ENCODE data around the gene IL34.

Gene IL34

DNA sequence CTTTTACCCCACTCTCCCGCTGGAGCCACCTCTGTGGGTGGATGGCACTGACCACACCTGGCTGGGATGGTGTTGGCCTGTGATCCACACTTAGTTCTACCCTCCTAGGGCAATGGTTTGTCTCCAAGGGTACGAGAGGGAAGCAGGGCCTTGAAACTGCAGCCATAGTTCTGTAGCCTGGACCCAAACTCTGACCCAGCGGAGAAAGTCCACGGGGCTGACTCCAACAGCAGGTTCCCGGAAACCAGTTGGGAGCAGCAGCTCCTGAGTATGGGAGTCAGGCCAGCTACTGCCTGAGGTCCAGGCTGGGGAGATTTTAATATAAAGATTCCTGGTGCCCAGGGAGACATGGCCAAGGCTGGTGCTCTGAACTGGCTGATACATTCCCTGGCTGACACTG, 63.1 kb downstream of the IL34 start:
- H3F3A ChIP-seq (ENCODE audit: insufficient read depth, low read length): no peaks in the 10 kb centered on the region
- no peaks in the 10 kb centered on the region for H3K4me1 ChIP-seq (ENCODE audit: insufficient read depth, low read length, severe bottlenecking)
- H3K9me2 ChIP-seq (ENCODE audit: low read depth, low read length): no peaks in the 10 kb centered on the region
- H3K79me2 ChIP-seq (ENCODE audit: insufficient read depth, low read length): no peaks in the 10 kb centered on the region
- no peaks in the 10 kb centered on the region for H4K20me1 ChIP-seq (ENCODE audit: insufficient read depth, low read length)
- H2AFZ ChIP-seq (ENCODE audit: low read length): no peak overlapping the region
- no peak overlapping the region for H3K9ac ChIP-seq (ENCODE audit: low read length)
- no peaks in the 10 kb centered on the region for H3K9me3 ChIP-seq (ENCODE audit: low read length)
- no peak overlapping the region for H3K27ac ChIP-seq (ENCODE audit: low read depth, low read length, poor library complexity, severe bottlenecking)
- no peaks in the 10 kb centered on the region for H3K27me3 ChIP-seq (ENCODE audit: insufficient read depth, low read length)
- no peaks in the 10 kb centered on the region for H3K36me3 ChIP-seq (ENCODE audit: insufficient read depth, low read length)
- H3K4me2 ChIP-seq (ENCODE audit: low read length): no peak overlapping the region
- H3K4me3 ChIP-seq (ENCODE audit: low read depth, low read length, poor library complexity, severe bottlenecking): no peak overlapping the region
- TF ChIP-seq EZH2 (IDR thresholded peaks at IDR 0.05; ENCODE audit: borderline replicate concordance, low read length) (no peak), CTCF (IDR thresholded peaks at IDR 0.05; ENCODE audit: low read length) (no peak)

DNA sequence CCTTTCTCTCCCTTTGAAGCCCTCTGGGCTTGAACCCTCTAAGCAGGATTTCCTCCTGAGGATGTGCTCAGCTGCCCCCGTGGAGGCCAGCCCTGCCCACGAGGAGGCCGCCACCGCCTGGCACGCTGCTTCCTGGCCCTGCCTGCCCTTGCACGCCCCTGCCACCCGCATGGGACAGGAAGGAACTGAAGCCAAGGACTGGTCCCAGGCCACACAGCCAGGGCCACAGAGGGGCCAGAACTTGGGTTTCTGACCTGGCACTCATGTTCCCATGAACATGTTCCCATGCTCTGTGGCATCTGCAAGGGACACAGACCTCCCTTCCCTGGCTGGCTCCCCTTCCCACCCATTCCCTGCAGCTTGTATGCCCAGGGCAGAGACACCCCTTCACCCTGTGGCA, 63.6 kb downstream of the IL34 start:
- Histone ChIP-seq H3K9me2 (ENCODE audit: low read depth, low read length) (no peaks in the 10 kb centered on the region), H3K27ac (ENCODE audit: low read depth, low read length, poor library complexity, severe bottlenecking) (no peak overlapping the region), H3K36me3 (ENCODE audit: insufficient read depth, low read length) (no peaks in the 10 kb centered on the region), H2AFZ (ENCODE audit: low read length) (no peak overlapping the region), H3K79me2 (ENCODE audit: insufficient read depth, low read length) (no peaks in the 10 kb centered on the region), H4K20me1 (ENCODE audit: insufficient read depth, low read length) (no peaks in the 10 kb centered on the region), H3F3A (ENCODE audit: insufficient read depth, low read length) (no peaks in the 10 kb centered on the region), H3K4me3 (ENCODE audit: low read depth, low read length, poor library complexity, severe bottlenecking) (no peak overlapping the region), H3K9me3 (ENCODE audit: low read length) (no peaks in the 10 kb centered on the region), H3K4me2 (ENCODE audit: low read length) (no peak overlapping the region), H3K4me1 (ENCODE audit: insufficient read depth, low read length, severe bottlenecking) (no peaks in the 10 kb centered on the region), H3K27me3 (ENCODE audit: insufficient read depth, low read length) (no peaks in the 10 kb centered on the region), H3K9ac (ENCODE audit: low read length) (no peak overlapping the region)
- TF ChIP-seq CTCF (IDR thresholded peaks at IDR 0.05; ENCODE audit: low read length) (no peak), EZH2 (IDR thresholded peaks at IDR 0.05; ENCODE audit: borderline replicate concordance, low read length) (no peak)

Measured in OCI-LY1 (cell line).